ENCODE measurements around the gene BHLHA15. TPM values are rescaled to one million over a fixed set of nuclear protein-coding genes. Genes with fewer than 3 reads are reported as not detected.

Gene BHLHA15
- total RNA-seq: under 1 TPM in 1 of 2 donors, not detected in 1; 0.71 TPM
- long read RNA-seq, donor 1: 0 reads
- long read RNA-seq, donor 2: 0 reads

DNA sequence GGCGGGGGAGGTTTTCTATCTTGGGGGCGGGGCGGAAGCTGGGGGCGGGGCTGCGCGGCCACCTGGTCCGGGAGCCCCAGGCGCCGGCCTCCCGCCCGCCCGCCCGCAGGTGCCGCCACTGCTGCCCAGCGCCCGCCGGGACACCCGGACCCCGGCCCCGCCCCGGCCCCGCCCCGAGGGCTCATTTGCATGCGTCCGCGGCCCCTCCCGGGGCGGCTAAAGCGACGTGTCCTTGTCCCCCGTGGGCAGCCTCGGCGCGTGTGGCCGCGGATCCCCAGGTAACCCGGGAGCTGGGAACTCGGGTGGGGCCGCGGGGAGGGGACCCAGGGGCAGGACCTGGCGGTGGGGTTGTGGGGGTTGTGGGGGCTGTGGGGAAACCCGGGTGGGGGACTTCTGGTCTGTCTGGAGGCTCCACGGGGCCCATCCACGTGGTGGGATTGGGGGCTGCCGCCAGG lies at the start of gene BHLHA15:
BHLHA15 (plus strand) TSS at position 219 of the 455 bp plus-strand sequence. CDS start 871 bp downstream, outside the sequence.
- intact Hi-C loops (cut with DNase I): no loop called here
- peak; percentile 78 for DNase-seq (ENCODE audit: low spot score)

DNA sequence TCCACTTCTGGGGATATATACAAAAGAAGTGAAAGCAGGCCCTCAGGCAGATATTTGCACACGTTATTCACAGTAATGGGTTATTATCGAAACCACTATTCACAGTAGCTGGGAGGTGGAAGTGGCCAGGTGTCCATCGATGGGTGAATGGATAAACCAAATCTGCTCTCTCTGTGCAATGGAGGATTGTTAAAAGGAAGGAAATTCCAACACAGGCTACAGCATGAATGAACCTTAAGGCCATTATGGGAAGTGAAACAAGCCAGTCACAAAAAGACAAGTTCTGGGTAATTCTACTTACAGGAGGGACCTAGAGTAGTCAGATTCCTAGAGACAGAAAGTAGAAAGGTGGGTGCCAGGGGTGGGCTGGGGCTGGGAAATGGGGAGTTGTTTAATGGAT lies 48.5 kb upstream of the BHLHA15 start:
- no peak for DNase-seq (ENCODE audit: low spot score)
- intact Hi-C loops (cut with DNase I): no loop called here

DNA sequence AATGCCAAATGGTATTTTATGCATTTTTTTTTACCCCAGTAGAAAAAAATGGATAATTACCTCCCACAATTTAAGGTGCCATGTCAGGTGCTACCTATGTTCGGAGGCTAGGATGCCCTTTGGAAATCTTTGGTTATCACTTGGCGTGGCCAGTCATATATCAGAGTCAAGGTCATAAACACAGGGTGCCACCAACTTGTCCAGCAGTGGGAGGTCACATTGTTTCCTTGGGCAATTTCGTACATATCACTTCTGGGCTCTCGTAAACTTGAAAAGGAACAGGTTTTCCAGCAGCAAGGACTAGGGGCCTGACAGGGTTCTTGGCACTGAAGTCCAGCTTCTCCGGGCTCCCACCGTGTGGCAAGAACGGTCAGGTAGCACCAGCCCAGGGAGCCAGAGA lies 48.0 kb upstream of the BHLHA15 start:
- no peak for DNase-seq (ENCODE audit: low spot score)
- intact Hi-C loops (cut with DNase I): no loop called here

DNA sequence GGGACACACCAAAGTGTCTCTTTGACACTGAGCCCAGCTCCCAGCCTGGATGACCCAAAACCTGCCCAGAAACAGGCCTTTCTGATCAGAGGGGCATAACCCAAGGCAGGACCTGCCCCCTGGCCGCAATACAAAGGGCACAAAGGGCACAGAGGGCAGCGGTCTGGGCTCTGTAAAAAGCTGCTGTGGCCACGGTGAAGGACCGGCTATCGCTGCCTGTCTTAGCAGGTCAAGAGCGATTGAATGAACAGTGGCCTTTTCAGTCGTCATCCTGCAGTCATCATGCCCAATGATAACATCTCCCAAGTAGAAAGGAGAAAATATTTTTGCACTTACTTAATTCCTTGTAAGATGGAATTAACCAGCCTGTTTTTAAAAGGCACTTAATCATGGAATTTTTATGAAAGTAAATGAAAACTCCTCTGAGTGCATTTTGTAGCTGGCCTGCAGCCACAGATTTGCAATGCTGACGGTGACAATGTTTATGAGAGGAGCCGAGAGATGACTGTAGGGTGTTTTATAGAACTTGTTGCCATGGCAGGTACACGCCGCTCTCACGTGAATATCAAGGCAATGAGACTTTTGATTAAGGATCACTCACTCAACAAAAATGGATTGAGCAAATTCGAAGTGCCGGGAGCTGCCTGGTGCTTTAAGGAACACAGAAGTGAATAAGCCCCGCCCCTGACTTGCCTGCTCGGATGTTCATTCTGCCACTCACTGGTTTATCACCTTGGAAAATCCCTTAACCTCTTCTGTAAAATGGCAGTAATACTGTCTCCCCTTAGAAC lies 47.3 kb upstream of the BHLHA15 start:
- intact Hi-C loops (cut with DNase I): no loop called here
- DNase-seq (ENCODE audit: low spot score): no peak

DNA sequence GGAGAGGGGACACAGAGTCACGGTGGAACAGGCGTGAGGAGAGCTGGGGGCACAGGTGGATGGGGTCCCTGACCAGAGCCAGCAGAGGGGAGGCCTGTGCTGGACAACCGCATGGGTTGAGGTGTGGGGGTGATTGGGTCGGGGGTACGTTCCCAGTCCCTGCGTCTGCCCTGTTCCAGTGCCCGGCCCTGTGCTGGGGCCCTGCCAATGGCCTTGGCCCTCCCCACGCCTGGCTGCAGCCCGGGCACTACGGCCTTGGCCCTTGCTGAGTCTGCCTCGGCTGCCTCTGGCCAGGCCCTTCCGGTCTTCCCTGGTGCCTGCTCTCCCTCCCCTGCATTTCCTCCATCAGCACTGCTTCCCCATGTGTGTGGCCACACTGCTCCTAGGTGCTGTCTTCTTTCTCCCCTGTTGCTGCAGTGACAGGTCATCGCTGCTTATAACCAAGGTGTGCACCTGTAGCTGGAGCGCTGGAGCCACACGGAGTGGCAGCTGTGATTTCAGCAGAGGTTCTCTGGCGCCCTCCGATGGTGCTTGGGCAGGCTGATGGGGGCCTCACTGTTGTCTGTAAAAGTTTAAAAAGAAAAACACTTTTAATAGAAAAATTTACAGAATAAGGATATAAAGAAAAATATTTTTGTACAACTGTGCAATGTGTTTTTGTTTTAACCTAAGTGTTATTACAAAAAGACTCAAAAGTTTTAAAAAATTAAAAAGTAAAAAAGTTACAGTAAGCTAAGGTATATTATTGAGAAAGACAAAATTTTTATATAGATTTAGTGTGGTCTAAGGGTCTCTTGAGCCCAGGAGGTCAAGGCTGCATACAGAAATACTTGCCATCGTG lies 45.2 kb upstream of the BHLHA15 start:
- DNase-seq (ENCODE audit: low spot score): no peak

DNA sequence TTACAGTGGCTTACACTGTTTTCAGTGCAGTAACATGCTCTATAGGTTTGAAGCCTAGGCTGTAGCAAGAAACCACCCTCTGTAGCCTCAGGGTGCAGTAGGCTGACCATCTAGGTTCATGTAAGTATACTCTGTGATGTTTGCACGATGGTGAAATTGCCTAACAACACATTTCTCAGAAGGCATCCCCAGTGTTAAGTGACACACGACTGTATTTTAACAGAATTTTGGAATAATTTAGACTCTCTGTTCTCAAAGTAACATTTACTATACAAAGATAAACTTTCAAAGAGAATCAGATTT lies 44.6 kb upstream of the BHLHA15 start:
- intact Hi-C loops (cut with DNase I): loop anchor here in 1 of 2 donors (5.0 kb wide), 2 partner anchors 59 to 144 kb away; partner anchors contain the start of gene LMTK2
- DNase-seq (ENCODE audit: low spot score): no peak

More for the DNA sequence above, 45.2 kb upstream of the BHLHA15 start:
- intact Hi-C loops (cut with DNase I): loop anchor here in 1 of 2 donors (5.0 kb wide), 2 partner anchors 59 to 144 kb away; partner anchors contain the start of gene LMTK2

DNA sequence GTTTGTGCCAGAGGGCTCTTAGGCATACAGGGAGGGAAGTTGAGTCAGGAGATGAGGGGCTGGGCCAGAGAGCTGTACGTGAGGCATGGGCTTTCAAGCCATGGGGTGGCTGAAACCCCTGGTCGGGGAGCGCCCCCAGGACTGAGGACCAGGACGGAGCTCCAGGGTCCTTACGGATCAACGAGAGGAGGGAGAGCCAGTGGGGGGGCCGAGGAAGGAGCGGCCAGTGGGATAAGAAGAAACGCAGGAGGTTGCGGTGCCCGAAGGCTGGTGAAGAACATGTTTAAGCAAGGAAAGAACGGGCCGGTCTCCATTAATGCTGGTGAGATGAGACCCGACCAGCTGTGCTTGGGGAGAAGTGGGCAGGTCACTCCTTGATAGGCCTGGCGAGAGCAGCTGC lies 43.6 kb upstream of the BHLHA15 start:
- no peak for DNase-seq (ENCODE audit: low spot score)
- intact Hi-C loops (cut with DNase I): loop anchor here (1.0 to 5.0 kb wide), 3 partner anchors 59 to 145 kb away; partner anchors contain the start of gene LMTK2 (in 1 of the 2)

DNA sequence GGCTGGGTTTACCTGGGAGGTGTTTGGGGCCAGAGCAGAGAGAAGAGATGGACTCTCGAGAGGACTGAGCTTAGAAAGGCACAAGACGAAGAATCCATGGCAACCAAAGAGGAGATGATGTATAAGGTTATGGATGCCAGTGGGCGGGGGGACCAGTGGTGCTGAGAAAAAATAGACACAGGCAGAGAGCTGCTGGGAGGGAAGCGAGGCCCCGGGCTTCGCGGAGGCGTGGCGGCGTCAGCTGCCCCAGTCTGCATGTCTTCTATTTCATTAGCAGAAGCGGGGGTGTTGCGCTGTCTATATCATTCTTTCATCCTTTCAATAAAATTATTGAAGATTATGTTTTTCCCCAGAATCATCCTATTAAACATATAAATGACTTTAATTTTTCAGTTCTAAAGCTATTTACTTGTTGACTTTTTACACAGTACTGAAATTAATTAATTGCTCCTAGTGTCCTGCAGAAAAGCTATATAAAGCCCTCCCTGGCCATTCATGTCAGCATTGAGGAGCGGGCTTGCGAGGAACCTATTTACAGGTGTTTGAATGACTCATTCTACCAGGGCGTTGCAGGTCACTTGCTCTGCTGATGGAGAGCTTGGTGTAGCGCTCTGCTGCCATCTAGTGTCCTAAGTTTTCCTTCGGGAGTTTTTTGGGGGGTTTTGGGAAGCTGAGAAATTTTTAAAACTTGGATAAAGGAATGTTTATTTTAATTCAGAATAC lies 42.9 kb upstream of the BHLHA15 start:
- intact Hi-C loops (cut with DNase I): loop anchor here (1.0 to 5.0 kb wide), 3 partner anchors 60 to 146 kb away; partner anchors contain the start of gene LMTK2 (in 1 of the 2)
- no peak for DNase-seq (ENCODE audit: low spot score)

DNA sequence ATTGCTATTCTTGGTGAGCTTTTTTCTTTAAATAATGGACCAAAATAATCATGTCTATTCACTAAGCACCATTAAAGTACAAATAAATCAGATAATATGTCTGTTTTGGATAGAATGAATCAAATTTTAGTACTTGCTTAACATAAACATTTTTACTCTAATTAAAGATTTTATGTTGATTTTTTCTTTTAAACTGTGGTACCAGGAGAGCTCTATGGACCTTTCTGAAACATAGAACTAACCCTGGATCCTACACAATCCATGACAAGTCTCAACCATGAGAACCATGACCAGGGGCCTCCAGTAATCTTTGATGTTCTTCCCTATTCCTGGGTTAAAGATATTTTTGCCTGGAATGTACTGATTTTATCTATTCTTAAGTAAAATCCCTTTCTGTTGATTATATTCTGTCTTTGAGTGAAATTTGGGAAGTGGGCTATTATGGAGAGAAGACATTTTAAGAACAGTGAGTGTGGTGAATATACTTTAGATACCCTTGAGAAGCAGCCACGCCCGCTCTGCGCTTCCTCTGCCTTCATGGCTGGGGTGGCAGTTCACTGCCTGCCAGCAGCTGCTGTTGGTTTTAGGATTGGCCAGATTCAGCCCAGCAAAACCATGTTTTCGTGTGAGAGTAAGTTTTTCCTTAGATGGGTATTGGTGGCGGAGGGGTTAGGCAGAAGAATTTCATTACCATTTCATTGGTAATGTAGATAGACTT lies 42.2 kb upstream of the BHLHA15 start:
- DNase-seq (ENCODE audit: low spot score): no peak
- intact Hi-C loops (cut with DNase I): loop anchor here (1.0 to 5.0 kb wide), 3 partner anchors 61 to 147 kb away; partner anchors contain the start of gene LMTK2 (in 1 of the 2)

DNA sequence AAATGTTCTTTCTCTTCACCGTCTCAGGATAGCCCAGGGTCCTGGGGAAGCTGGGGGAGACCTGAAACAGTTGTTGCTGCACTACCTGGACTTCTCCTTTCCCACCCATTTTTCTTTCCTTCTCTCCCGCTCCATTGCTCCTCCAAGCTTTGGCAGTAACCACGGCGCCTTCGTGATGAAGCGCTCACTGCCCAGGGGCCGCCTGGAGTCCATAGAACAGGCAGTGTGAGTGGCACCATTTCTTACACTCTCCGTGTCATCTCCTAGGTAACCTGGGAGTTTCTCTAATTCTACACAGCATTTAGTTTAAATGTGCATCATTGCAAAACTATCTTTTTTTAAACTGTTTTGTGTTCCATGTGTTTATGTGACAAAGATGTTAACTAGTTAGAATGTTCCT lies 40.3 kb upstream of the BHLHA15 start:
- no peak for DNase-seq (ENCODE audit: low spot score)
- intact Hi-C loops (cut with DNase I): no loop called here

DNA sequence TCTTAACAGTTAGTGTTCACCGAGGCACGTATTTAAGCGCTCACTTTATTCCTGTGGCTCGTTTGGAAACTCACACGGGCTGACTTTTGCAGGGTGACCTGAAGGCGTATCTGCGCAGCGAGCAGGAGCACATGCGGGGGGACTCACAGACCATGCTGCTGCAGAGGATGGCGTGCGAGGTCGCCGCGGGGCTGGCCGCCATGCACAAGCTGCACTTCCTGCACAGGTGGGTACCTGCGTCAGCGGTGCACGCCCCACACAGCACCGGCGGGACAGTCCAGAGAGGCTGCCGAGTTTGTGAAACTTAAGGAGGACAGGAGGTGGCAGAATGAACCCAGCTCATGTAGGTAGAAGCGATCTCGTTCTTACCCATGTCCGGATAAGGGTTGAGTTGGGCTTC lies 39.8 kb upstream of the BHLHA15 start:
- DNase-seq (ENCODE audit: low spot score): no peak
- intact Hi-C loops (cut with DNase I): no loop called here

DNA sequence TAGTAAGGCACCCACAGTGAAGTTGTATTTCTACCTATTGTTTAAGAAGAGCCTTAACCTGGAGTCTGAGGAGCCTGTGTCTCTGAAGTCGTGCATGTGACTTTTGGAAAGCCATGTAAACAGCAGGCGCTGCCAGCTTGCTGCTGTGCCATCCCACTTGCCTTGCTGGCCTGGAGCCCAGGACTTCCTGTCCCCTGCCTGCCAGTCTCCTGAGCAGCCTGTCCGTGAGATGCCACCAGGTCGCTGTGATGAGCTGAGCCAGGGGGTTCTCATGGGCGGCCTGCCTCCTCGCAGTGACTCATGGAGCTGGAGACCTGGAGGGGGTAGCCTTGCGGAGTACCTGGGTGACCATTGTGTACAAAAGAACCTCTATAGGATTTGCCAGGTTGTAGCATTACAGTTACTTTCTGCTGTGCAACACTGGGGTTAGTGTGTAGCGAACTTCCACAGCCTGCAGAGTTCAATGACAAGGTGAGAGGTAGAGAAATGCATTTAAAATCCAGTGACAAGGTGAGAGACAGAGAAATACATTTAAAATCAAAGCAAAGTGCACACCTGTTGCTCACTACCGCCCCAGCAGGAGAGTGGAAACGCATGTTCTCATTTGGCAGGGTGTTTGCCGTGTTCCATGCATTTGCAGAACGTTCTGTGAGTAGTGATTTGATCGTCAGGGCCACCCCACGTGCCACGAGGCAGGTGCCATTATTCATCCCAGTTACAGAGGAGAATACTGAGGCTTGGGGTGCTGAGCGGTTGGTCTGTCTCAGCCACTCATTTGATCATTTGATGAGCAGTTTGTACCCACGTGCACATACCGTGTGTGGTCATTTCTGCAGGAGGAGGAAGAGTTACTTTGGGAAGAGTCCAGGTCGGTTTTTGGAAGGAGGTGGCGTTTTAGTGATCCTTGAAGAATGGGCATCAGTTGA lies 36.6 kb upstream of the BHLHA15 start:
- intact Hi-C loops (cut with DNase I): no loop called here
- DNase-seq (ENCODE audit: low spot score): no peak

DNA sequence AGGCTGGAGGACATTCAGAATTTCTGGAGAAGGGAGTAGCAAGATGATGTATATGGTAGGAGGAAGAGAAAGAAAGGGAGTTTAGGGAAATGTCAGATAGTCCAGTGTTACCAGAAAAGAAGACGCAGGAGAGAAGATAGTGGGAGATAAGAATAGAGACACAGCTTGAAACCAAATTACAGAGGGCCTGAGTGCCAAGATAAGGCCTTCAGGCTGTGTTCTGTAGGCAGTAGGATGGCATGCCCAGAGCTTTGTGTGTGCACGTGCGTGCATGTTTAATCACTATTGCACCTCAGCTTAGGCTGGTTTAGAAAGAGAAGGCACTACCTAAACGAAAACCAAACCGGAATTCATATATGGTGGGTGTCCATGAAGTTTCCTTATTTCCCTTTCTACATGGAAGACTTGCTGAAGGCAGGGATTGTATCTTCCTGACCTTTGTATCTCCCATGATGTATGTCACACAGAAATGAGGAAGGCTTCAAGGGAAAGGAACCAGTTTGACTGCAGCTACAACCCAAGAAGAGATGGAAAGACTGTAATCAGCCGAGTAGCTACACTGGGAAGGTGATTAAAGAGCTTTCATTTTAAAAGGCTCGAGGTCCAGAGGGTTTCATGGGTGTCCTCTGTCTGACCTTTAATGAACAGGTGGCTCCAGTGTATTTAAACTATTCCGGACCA lies 35.8 kb upstream of the BHLHA15 start:
- no peak for DNase-seq (ENCODE audit: low spot score)

DNA sequence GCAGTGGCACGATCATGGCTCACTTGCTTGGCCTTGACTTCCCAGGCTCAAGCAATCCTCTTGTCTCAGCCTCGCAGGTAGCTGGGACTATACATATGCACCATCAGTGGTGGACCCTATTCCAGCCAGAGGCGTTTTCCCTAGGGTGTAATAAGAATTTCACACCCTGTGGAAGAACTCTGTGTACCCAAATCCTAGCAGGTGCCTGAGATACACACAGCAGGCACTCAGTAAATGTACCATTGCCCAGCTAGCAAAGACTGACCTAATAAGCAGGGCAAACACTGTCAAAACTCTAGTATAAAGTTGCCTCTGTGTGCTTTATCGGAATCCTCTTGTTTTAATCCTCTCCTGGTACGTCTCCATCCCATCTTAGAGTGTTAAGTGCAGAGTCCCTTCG lies 33.7 kb upstream of the BHLHA15 start:
- intact Hi-C loops (cut with DNase I): no loop called here
- no peak for DNase-seq (ENCODE audit: low spot score)

More for the DNA sequence above, 35.8 kb upstream of the BHLHA15 start:
- intact Hi-C loops (cut with DNase I): no loop called here

DNA sequence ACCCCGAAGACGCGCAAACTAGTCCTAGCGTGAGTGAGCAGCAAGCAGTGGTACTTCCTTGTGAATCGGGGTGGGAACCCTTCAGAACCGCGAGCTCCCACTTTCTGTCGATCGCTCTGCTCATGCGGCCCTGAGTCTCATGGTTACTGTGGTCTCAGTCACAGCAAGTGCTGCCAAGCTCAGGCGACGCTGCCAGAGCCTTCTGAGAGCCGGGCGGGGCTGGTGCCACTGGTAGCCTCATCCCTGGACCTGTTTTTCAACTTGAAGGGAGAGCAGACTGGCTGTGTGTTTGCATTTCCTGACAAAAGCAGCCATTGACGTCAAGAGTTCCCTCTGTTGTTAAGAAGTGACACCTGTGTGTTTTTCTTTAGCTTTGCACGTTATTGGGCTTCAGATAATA lies 32.9 kb upstream of the BHLHA15 start:
- intact Hi-C loops (cut with DNase I): no loop called here
- no peak for DNase-seq (ENCODE audit: low spot score)

DNA sequence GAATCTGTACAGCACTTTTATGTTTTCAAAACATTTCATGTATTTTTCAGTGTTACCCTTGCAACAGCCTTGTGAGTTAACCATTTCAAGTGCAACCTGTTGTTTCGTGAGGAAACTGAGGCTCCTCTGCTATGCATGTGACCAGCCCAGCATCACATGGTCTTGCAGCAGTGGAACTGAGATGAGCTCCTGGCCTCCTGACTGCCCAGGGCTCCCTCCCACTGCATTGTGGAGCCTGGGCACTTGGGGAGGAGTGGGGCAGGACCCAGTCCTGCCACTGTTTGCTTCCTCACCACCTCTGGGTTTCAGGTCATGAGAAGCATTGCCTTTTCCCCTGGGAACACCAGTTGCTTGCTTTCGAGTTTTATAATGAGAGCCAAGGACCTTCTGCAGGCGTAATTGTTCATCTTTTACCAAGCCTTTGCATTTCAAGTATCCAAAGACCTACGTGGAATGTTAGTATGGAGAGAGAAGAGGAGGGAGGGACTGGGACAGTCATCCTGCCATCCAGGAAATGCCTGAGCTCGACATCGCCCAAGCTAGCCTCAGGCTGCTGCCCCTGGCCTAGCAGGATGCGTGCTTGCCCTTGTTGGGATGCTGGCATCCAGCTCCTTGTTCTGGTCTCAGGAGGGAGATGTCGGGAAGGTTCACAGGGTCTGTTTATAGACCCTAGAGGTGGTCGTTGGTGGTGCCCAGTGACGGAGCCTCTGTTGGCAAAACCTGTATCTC lies 32.3 kb upstream of the BHLHA15 start:
- no peak for DNase-seq (ENCODE audit: low spot score)
- intact Hi-C loops (cut with DNase I): no loop called here

DNA sequence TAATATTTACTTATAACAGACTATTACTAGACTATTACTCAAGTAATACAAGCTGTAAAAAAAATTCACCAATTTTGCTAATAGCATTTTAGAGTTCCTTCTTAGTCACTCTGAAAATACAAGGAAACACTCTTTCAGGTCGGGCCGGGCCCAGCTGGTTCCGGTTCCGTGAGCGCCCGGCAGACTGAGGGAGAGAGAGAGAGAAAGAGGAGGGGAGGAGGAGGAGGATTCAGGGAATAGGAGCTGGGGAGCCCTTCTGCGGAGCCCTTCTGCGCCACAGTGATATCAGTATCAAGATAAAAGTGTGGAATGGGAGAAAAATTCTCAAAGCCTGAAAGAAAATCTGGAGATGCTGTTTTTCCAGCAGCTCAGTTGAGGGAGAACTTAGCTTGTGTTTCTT lies 30.5 kb upstream of the BHLHA15 start:
- intact Hi-C loops (cut with DNase I): no loop called here
- DNase-seq (ENCODE audit: low spot score): no peak
